Heart right ventricle (tissue), 16 donors: ENCODE measurements around the gene GARS1. TPM values are rescaled to one million over a fixed set of nuclear protein-coding genes. Genes with fewer than 3 reads are reported as not detected.
A peak's percentile ranks its signal among the peaks of the same experiment; 100 is the strongest.
"Not testable (repeated sequence)": the region's sequence is repeated elsewhere in the genome, so short reads cannot be mapped to it uniquely, and the experiment has no call there.

Experiments
- ATAC-seq, 8 donors: fragments of 200-7000 bp; cut with Tn5 transposase; one replicate each; pipeline ENCODE4 v1.9.1; 2020; ENCODE audit warnings: mild to moderate bottlenecking in 8 of 8, moderate library complexity in 8 of 8, moderate number of reproducible peaks in 1 of 8
- DNase-seq, 2 donors: peaks; one replicate each; pipeline ENCODE4 v3.0.0-alpha.2; 2020
- H3K27ac ChIP-seq, 10 donors: fragments of 200-600 bp; sonication (generic) in 2 of 10; one replicate each; pipeline versions ENCODE4 v1.5.0 to v1.8.0; 2020 to 2022; ENCODE audit warnings: mild to moderate bottlenecking in 3 of 10
- H3K27me3 ChIP-seq, 7 donors: fragments of 200-600 bp; one replicate each; pipeline ENCODE4 v1.8.0; 2021 to 2022; ENCODE audit warnings: mild to moderate bottlenecking in 2 of 7
- H3K36me3 ChIP-seq, 9 donors: fragments of 200-600 bp; sonication (generic) in 1 of 9; one replicate each; pipeline versions ENCODE4 v1.5.0 to v1.8.0; 2020 to 2022; ENCODE audit warnings: mild to moderate bottlenecking in 2 of 9
- H3K4me1 ChIP-seq, 9 donors: fragments of 200-600 bp; sonication (generic) in 1 of 9; one replicate each; pipeline versions ENCODE4 v1.5.0 to v1.8.0; 2020 to 2022; ENCODE audit warnings: mild to moderate bottlenecking in 4 of 9
- H3K4me3 ChIP-seq, 10 donors: fragments of 200-600 bp; sonication (generic) in 2 of 10; one replicate each; pipeline versions ENCODE4 v1.5.0 to v1.8.0; 2020 to 2022; ENCODE audit warnings: mild to moderate bottlenecking in 7 of 10, moderate library complexity in 2 of 10
- H3K9me3 ChIP-seq, 11 donors: fragments of 200-600 bp in 10 of 11; sonication (generic) in 2 of 11; one replicate each; pipeline versions ENCODE4 v1.5.0 to v1.8.0; 2013 to 2022; ENCODE audit warnings: mild to moderate bottlenecking in 2 of 11, control low read depth in 1 of 11, moderate library complexity in 1 of 11
- CTCF ChIP-seq, 9 donors: fragments of 200-600 bp; sonication (generic) in 2 of 9; IDR thresholded peaks; one replicate each; pipeline versions ENCODE4 v1.5.0 to v1.8.0; 2021 to 2022; ENCODE audit warnings: antibody characterized with exemption in 9 of 9, mild to moderate bottlenecking in 5 of 9, moderate library complexity in 1 of 9
- WGBS, 2 donors: extraction: QIAGEN DNeasy Blood & Tissue Kit; methylation state at CpG; one replicate each; pipeline ENCODE4 v1.1.7; 2013; ENCODE audit warnings: inconsistent platforms in 1 of 2; 5-methylcytosine and 5-hydroxymethylcytosine counted together
- intact Hi-C, 10 donors: fragments of 100-400 bp; cut with DNase I; formaldehyde crosslinking; loops; one replicate each; pipeline versions ENCODE4 v1.11.1 to v1.14.2; 2022
- polyA plus RNA-seq, 2 donors: library from polyadenylated mRNA; stranded (reverse); fragments of 200-250 nt; gene quantifications; one replicate each; pipeline ENCODE4 v1.2.3, GENCODE V29; 2013
- total RNA-seq, 10 donors: library from RNA; stranded (reverse); fragmentation: NEBNext Ultra II Directional in 3 of 10; extraction: Animal tissue kit (Norgen Biotek cat#: 25700) in 3 of 10; gene quantifications; one replicate each; pipeline versions ENCODE4 v1.2.1 to v1.2.4, GENCODE V29; 2021 to 2023
- donor health status: Arrhythmogenic right ventricular cardiomyopathy.
- donor health status: ischemic (EF 13 %, LVEDD 7.1; RV severe dilation, severe dysfunction).
- donor health status: healthy with polysubstance abuse.
- donor health status: DM: no; HTN: yes; CAD: no.
- donor health status: DM: no; HTN: no; CAD: no.
- donor health status: ischemic (EF 25% LVEDD 6.9; RV normal size, moderate dysfunction).
- donor health status: ischemic (EF 25% LVEDD 5.7; RV mildly dilated, moderate dysfunction).
- donor health status: healthy.
- donor health status: DM: yes; HTN: yes; CAD: no.
- donor health status: Ischemic cardiomyopathy.
- donor health status: ischemic (EF 35%, LVEDD 5.7; RV mildly dilated, moderate dysfunction).
- donor health status: nonischemic (EF 11% LVEDD 7.7; RV severe dilation, severe dysfunction).
- donor health status: DM: yes; HTN: yes; CAD: no.
- donor health status: PGD.
- donor health status: ischemic (EF 29% LVEDD 5.4; RV normal size, mild dysfunction).
- donor health status: nonischemic (EF 23%, LVEDD 6.1; RV moderate dilation, normal function).

Gene GARS1
- total and polyA plus RNA-seq, 12 donors = 36.5 to 95.6 (median 41.6) TPM

DNA sequence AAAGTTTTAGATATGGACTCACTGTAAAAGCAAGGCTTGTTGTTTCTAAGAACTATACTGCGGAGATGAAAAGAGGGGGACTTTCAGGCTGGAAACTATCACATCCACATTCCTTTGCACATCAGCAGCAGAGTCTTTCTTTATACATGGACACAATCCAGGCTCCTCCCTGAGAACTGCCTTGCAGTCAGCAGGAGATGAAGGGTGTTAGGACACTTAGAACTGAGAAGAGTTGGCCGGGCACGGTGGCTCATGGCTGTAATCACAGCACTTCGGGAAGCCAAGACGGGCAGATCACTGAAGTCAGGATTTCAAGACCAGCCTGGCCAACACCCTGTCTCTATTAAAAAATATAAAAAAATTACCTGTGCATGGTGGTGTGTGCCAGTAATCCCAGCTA is 9.7 kb upstream of the GARS1 start:
- no peak for TF ChIP-seq CTCF (IDR thresholded peaks at IDR 0.05)
- peaks cover 0 to 66% (median 22%) of the 10 kb centered on the region in 9 donors for H3K36me3 ChIP-seq
- H3K27me3 ChIP-seq = no peaks in the 10 kb centered on the region
- H3K9me3 ChIP-seq = peaks cover 0 to 9% (median 0%) of the 10 kb centered on the region in 11 donors
- peak in 1 of 2 donors; percentile 20 for DNase-seq
- intact Hi-C loops = no loop called here
- 55 to 58% methylated on average over 5 of the region's 5 CpGs for WGBS, 2 donors
- no peak overlapping the region for H3K27ac ChIP-seq
- H3K4me1 ChIP-seq = peaks cover 0 to 8% (median 0%) of the 10 kb centered on the region in 9 donors
- ATAC-seq = peak in 5 of 8 donors; percentile 52 to 77 (median 66)
- H3K4me3 ChIP-seq = no peak overlapping the region

DNA sequence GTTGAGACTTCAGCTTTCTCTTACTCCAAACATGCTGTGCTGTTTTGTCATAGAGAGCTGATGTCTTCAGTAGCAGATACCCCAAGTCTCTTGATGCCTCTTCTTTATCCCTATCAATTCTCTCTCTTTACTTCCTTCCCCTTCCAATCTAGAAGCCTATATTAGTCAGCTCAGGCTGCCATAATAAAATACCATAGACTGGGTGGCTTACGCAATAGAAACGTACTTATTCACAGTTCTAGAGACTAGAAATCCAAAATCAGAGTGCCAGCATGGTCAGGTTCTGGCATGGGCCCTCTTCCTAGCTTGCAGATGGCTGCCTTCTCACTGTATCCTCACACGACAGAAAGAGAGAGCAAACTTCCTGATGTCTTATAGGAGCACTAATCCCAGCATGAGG is 9.0 kb upstream of the GARS1 start:
- 91 to 94% methylated on average over 3 of the region's 3 CpGs for WGBS, 2 donors
- H3K27me3 ChIP-seq = no peaks in the 10 kb centered on the region
- no peak for TF ChIP-seq CTCF (IDR thresholded peaks at IDR 0.05)
- ATAC-seq (no peak), DNase-seq (no peak)
- intact Hi-C loops = no loop called here
- H3K27ac ChIP-seq = no peak overlapping the region
- H3K36me3 ChIP-seq = peaks cover 0 to 59% (median 22%) of the 10 kb centered on the region in 9 donors
- H3K9me3 ChIP-seq = peaks cover 0 to 9% (median 0%) of the 10 kb centered on the region in 11 donors
- H3K4me3 ChIP-seq = no peak overlapping the region
- H3K4me1 ChIP-seq = peaks cover 0 to 8% (median 0%) of the 10 kb centered on the region in 9 donors

DNA sequence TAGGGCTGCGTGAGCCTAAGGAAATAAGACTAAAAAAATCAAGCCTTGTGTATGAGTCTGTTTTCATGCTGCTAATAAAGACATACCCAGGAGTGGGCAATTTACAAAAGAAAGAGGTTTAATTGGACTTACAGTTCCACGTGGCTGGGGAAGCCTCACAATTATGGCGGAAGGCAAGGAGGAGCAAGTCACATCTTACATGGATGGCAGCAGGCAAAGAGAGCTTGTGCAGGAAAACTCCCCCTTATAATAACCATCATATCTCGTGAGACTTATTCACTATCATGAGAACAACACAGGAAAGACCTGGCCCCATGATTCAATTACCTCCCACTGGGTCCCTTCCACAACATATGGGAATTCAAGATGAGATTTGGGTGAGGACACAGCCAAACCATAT is 7.1 kb upstream of the GARS1 start:
- Histone ChIP-seq H3K36me3 (peaks cover 0 to 40% (median 9%) of the 10 kb centered on the region in 9 donors), H3K4me1 (peaks cover 0 to 13% (median 0%) of the 10 kb centered on the region in 9 donors)
- ATAC-seq, DNase-seq, H3K27ac ChIP-seq, intact Hi-C loops, H3K4me3 ChIP-seq, H3K9me3 ChIP-seq, H3K27me3 ChIP-seq: not testable (repeated sequence)
- WGBS, 2 donors = 93 to 99% methylated on average over 4 of the region's 4 CpGs

GRCh38 chr7:30589111-30589510 is 5.6 kb upstream of the GARS1 start:
- Histone ChIP-seq H3K9me3 (peaks cover 0 to 9% (median 0%) of the 10 kb centered on the region in 11 donors), H3K27ac (no peak overlapping the region), H3K4me1 (peaks cover 0 to 27% (median 12%) of the 10 kb centered on the region in 9 donors), H3K4me3 (no peak overlapping the region), H3K36me3 (peaks cover 0 to 25% (median 5%) of the 10 kb centered on the region in 9 donors), H3K27me3 (no peaks in the 10 kb centered on the region)
- no peak for TF ChIP-seq CTCF (IDR thresholded peaks at IDR 0.05)
- intact Hi-C loops = no loop called here
- DNase-seq (no peak), ATAC-seq (no peak)
- 97 to 99% methylated on average over 3 of the region's 3 CpGs for WGBS, 2 donors

- ATAC-seq (peak; percentile 16 to 62 (median 50)), DNase-seq (peak; percentile 10 to 20)
- H3K27ac ChIP-seq = peak overlapping the region; percentile 25 to 97 (median 94)
- H3K9me3 ChIP-seq = no peaks in the 10 kb centered on the region
- intact Hi-C loops = no loop called here
- no peak for TF ChIP-seq CTCF (IDR thresholded peaks at IDR 0.05)
- no peaks in the 10 kb centered on the region for H3K27me3 ChIP-seq
- H3K4me3 ChIP-seq = peak overlapping the region; percentile 73 to 97 (median 88)
- H3K36me3 ChIP-seq = peaks cover 0 to 8% (median 2%) of the 10 kb centered on the region in 9 donors
- WGBS, 2 donors = 1% methylated on average over 12 of the region's 12 CpGs
- H3K4me1 ChIP-seq = peaks cover 0 to 50% (median 25%) of the 10 kb centered on the region in 9 donors
These were observed 584 bp upstream of the GARS1 start for GRCh38 chr7:30594048-30594539.
